D341Med (cell line): ENCODE data around the gene GLRX.
"Not testable (repeated sequence)": the region's sequence is repeated elsewhere in the genome, so short reads cannot be mapped to it uniquely, and the experiment has no call there.

Source experiments
- DNase-seq: peaks from one replicate; pipeline ENCODE4 v3.0.0; 2012; ENCODE audit warnings: low spot score

Gene GLRX

DNA sequence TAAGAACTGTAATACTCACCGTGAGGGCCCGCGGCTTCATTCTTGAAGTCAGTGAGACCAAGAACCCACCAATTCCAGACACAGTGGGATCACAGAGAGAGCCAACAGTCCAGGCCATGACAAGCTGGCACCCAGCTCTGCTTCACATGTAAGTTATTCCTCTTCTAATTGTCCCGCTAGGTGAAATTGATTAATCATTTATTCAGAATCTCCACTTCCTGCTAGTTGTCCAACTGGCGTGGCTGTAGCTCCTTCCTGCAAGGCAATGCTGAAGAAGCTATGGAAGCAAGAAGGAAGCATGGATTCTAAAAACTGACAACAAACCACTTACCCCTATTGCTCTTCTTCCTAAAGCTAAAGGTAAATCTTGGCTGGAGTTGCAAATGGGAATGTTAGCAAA, 30.0 kb upstream of the GLRX start:
- DNase-seq: no peak

DNA sequence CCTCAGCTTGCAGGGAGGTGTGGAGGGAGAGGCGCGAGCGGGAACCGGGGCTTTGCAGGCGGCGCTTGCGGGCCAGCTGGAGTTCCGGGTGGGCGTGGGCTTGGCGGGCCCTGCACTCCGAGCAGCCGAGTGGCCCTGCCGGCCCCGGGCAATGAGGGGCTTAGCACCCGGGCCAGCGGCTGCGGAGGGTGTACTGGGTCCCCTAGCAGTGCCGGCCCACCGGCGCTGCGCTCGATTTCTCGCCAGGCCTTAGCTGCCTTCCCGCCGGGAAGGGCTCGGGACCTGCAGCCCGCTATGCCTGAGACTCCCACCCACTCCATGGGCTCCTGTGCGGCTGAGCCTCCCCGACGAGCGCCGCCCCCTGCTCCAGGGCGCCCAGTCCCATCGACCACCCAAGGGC, 28.6 kb upstream of the GLRX start:
- not testable (repeated sequence) for DNase-seq

DNA sequence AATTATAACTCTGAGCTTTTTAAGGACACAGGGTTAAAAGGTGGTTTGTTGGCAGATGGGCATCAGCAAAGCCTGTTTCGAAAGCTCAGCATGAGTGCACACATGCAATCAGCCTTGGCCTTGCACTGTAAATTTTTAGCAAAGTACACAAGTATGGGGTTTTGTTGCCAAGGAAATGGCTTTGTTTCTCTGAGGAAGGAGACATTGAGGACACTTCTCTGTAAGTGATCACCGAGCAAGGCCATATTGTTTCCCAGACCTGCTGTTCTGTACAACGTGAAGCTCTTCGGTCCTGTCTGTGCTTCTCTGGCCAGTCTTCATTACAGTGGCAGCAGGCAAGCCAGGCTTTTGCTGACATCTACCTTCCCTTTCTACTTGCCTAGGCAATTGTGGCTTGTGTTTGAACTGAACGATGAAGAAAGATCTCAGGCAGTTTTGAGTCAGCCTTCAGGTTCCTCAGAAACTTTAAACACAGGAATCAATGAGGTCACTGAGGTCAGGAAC, 27.9 kb upstream of the GLRX start:
- no peak for DNase-seq

DNA sequence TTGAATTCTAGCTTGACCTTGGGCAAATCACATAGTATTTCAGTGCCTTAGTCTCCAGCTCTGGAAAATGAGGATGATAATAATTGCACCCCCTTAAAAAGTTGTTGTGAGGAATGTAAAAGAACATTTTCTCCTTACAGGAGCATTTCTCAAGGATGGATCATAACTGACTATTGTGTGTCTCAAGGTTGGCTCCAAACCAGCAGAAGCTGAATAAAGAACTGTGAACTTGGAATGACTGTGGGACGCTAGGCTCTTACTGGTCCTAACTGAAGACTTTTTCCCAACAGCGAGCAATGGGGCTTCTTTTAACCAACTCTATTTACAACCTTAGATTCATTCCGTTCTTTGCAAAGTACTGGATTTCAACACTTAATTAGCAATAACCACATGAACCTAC, 26.2 kb upstream of the GLRX start:
- DNase-seq: no peak

DNA sequence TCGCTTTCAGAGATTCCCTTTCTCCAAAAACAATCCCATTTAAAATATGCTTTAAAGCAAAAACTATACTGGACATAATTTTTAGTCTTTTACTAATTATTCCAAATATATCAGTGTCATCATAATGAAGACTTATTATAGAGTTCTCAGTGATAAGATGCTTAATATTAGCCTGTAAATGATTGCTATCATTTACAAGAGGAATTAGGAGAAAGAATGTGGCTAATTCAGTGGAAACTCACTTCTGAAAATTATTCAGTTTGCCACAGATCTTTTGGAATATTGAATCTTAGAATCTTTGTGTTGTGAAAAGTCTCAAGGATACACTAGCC, 24.7 kb upstream of the GLRX start:
- DNase-seq: no peak

DNA sequence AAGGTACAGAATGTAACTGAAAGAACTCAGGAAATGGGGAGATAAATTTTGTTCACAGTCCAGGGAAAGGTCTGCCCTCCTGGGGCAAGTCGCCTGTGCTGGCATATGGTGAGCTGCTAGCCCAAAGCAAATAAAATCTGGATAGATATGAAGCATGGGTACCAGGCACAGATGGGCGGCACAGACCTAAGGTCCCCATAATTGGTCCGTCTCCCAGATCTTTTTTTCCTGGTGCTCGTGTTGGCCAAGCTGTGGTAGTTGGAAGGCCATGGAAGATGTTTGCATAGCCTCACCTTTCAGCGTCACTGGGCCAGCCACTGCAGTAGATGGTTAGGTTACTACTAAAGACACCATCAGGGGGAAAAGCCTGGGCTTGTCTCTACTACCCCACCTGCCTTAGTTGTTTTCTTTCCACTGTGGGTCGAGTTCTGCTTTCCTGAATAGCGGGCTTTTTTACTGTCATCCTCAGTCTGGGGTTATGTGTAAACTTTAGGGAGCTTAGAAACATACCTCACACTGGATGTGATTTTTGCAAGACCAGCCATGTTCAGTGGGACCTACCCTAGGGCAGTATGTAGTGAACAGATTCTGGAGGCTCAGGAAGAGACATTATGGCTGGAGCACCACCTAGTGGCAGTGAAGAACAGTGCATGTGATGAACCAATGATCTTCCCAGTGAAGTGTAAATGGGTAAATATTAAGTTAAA, 24.2 kb upstream of the GLRX start:
- peak; percentile 74 for DNase-seq

DNA sequence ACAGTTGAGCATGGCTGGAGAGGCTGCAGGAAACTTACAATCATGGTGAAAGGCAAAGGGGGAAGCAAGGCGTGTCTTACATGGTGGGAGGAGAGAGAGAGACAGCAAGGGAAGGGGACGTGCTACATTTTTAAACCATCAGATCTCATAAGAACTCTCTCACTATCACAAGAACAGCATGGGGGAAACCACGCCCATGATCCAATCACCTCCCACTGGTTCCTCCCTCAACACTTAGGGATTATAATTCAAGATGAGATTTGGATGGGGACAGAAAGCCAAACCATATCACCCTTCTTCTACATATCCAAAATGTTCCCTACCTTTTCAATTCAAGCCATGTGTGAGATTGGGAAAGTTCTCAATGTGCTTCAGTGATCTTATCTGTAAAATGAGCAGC, 22.9 kb upstream of the GLRX start:
- no peak for DNase-seq

DNA sequence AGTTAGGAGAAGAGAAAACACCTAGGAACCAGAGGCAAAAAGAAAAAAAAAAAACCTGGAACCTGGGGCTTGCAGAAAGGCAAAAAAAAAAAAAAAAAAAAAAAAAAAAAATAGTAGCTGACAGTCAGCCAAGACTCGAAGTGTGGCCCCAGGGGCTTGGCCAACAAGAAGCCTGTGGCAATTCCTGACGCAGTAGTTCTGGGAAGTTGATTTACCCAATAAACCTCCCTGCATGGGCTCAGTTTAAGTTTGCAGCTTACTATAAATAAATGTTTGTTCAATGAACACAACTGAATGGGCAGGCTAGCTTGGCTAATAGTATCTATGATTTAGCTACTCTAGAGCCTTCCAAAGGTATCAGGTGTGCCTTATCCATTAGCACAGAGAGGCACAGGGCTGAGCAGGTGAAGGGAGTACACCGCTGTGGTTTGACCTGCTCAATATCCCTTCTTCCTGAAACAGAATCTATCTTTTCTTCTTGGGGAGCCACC, 21.3 kb upstream of the GLRX start:
- no peak for DNase-seq

DNA sequence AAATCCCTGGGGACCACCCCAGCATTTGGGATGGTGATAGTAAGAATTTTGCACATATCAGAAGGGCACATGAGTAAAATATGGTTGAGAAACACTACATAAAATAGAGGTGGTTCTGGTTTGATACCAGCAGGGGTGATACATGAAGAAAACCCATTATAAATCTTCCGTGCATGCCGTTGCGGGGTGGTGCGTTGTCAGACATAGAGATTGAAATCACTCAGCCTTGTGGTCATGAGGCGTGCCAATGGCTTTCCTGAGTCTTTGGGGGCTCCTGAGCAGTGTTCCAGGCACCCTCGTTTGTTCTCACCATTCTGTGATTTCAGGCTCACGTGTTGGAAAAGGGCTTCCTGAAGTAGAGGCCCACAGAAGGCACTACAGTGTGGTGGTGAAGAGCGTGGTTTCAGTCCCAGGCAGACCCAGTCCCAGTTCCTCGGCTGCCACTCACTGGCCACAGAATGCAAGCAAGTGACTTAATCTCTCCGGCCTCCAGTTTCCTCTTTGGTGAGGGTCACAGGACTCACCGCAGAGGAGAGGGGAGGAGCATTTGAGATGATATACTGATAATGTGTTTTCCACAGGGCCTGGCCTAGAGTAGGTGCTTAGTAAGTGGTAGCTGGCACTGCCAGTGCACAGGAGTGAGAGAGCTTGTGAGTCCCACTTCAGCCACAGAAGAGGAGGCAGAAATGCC, 20.5 kb upstream of the GLRX start:
- no peak for DNase-seq

DNA sequence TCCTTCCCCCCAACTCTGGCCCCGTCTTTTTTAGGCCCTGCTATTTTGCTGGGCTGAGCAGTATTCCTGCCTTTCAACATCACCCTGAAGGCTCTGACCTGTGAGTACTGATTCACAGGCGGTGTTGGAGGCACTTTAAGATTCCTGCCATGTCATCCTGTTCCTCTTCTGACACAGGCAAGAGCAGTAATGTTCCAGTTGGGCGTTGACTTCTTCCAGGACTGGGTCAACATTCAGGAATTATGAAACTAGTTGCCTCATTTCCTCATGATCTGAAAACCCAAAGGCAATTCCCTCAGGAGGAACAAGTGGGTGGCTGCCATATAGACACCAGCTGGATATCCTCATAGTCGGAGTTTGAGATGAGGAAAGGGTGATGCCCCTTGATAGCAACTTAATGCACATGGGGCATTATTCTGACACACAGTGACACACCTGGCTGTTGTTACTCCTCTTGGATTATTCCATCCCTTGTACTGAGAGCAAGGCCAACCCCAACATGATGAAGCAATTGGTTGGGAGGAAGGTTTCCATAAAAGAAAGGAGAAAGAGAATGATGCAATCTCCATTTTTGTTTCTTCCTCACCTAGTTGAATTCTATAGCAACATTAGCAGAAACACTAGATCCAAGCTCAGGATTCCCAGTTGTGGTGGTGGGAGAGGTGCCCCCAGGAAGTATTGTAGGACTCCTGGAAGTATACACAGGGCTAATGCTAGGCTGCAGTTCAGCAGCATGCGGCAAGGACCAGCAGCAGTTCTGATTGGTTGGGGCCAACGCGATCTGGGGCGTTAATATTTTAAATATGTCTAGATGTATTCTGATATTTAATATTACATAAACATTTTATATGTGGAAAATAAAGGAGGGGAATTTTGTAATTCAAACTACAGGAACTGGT, 19.6 kb upstream of the GLRX start:
- DNase-seq: no peak

DNA sequence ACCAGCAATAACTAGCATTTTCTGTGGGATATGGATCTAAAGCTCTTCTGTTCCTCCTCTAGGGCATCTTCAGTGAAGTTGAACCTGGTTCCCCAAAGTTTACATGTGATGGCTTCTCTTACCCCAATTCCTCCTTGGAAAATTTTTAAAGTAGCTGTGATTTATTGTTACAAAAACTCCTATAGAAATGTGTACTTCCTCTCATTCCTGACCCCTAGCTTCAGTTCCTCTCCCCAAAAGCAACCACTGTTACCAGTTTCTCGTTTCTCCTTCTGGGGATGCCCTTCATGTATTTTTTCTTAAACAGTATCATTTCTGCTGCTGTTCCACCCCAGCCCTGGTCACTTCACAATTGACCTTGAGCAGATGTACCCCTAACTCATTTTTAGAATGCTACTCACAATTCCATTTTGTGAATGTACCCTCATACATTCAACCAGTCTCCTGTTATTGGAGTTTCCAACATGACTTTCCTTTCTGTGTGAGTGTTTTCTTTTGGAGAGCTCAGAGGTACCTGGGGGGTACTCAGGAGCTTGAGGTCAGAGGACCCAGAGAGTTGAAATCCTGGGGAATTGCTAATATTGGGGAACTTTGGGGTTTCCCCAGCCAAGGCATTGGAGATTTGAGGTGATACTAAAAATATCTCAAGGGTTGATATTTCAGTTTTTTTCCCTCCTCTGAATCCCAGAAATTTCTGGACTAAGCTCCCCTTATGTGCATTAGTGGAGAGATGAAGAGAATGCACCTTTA, 18.6 kb upstream of the GLRX start:
- DNase-seq: no peak

DNA sequence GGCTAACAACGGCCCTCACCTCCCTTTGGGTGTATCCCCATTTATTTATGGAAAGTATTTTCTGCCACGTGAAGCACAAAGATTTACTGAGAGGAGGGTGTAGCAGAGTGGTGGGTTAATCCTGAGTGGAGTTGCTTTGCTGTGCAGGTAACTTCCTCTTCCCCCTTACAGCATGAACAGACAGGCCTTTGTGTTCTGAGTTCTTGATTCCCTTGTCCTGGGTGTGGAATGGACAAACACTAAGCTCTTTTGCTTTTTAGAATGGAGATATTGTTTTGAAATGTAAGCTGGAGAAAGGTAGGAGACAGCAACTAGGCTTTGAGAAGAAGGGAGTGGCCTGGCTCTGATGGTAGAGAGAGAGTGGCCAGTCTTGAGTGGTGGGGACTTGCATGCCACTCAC, 17.1 kb upstream of the GLRX start:
- DNase-seq: no peak

DNA sequence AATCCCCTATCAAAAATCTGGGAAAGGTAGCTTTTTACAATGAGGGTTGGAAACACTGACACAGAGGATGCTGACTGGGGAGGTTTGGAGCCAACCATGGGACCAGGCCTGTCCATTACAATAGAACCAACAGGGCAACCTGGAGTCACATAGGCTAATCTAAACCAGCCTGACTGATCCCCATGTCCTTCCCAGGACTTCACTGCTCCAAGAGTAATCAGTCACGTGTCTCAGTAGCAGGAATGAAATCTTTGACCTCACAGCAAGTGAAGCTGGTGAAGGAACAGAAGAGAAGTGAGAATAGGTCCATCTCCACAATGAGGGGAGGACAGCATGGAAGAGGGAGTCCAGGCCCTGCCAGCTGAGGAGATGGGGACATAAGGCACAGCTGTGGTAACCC, 16.0 kb upstream of the GLRX start:
- DNase-seq: no peak

DNA sequence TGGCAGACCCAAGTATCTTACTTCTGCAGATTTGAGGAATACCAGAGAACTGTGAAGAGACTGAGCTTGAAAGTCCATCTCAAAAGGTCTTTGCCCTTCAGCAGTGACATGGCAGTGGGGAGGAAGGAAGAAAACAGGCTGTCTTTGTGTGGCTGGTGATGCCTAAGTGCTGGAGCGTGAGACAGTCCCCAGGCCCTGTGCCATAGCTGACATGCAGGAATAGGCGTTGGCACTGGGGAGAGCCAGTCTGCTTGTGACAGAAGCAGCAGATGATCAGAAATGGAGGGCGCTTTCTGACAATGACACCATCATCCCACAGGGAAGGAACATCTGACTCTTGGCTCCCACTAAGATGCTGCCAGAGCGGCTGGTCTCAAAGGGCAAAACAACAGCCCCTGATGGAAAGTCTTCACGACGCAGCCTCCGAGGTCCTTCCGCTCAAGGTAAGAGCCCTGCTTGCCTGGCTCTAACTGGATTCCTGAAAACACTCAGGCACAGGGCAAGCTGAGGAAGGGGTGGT, 15.5 kb upstream of the GLRX start:
- DNase-seq: no peak

DNA sequence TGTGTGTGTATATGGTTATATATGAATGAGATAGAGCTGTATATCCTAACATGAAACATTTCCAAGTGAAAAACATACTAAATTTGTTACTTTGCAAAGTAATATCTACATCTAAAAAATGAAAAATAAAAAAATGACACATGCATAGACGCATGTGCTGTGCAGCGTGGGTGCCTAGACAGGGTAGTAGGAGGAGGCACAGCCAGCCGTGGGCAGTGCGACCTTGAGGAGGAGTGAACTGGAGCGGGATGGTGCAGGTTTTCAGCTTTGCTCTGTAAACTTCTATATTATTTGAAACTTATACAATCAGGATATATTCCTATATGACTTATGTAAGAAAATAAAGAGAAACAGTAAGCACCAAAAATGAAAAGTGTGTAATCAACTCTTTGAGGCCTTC, 15.0 kb upstream of the GLRX start:
- DNase-seq: no peak

DNA sequence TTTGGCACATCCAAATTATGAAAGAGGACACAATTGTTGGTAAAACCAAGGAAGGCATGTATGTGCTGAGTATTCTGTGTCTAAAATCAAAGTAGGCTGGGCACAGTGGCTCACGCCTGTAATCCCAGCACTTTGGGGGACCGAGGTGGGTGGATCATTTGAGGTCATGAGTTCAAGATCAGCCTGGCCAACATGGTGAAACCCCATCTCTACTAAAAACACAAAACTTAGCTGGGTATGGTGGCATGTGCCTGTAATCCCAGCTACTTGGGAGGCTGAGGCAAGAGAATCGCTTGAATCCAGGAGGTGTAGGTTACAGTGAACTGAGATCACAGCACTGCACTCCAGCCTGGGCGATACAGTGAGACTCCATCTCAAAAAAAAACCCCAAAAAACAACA, 14.4 kb upstream of the GLRX start:
- not testable (repeated sequence) for DNase-seq

DNA sequence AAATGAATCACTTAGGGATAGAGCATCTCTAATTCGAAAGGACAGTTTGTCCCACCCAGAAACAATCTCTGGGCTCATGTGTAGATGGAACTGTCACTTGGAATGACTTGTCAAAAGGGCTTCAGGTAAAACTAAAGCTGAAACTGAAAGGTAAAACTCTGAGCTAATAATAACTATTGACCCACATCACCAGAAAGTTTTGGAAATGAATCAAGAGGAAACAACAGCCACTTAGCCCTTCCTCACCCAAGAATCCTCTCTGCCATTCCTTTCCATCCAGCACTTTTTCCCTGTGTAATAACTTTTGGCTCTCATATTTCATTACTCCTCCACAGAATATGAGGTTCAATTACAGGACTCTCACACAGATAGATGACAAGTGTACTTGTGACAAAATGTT, 14.0 kb upstream of the GLRX start:
- DNase-seq: no peak

DNA sequence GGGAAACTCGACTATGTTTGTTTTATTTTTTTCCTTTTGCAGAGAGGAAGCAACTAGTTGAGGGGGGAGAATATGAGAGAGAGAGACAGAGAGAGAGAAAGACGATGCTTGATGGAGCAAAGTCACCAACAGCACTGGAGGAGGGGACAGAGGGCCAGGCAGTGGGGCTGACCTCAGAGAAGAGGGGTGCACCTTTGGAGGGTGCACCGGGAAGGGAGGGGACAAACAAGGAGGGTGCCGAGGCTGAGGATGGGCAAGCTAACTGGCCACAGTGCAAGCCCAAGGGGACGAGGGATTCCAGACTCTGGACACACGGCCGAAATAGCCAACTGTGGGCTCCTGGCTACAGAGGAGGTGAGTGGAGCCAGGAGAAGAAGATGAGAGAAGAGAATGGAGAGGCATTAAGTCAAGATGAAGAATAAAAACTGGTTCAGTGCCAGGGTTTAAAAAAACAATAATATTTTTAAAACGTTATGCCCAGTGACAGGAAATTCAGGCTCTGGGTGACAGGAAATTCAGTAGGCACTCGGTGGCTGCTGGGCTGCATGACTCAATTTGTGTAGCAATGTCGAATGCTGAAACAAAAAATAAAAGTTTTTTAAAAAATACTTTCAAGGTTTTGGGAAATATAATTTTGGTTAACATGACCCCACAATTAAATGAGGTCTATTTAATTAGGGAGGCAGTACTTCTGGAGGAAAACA, 13.3 kb upstream of the GLRX start:
- DNase-seq: no peak

DNA sequence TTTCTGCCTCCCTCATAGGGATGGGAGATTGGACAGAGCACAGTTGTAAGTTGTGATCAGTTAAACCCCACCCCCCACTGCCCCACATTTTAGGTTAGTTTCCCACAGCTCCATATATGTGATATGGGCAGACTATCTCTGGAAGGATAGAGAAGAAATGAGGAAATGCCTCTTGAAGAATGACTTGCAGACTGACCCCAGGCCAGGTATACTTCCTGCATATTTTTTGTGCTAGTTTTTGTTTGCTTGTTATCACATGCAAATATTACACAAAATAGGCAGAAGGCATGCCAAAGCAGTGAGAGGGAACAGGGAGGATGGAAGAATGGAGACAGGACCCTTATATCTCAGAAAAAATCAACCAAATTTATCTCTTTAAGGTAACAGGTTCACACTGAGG, 10.1 kb upstream of the GLRX start:
- DNase-seq: no peak

DNA sequence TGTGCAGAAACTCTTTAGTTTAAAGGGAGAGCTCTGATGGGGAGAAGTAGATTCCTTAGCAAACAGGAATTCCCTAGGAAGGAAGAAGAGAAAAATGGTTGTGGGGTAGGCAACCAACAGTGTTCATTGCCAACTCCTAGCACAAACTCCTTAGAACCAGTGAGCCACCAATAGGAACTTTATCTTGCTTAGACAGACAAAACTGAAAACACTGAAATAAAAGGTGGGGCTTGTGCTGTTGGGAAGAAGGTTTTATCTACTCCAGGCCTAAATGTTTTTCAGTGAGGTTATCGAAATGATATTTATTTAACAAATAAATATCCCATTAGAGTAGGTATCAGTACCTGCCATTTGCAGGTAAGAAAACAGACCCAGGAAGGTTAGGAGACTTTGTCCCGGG, 7.7 kb upstream of the GLRX start:
- no peak for DNase-seq

DNA sequence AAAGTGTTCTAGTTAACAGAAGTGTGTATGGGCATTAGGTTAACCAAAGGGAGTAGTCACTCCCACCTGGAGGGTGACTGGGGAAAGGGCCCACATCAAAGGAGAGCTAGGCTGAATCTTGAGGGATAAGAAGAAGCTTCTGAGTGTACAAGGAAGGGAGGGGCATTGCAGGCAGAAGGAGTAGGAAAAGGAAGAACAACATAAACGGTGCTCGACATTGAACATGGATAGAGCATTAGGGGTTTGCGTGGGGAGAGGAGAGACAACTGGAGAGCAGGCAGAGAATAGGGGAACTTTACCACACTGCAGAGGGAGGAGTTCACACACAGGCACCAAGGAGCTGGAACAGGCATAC, 5.3 kb upstream of the GLRX start:
- no peak for DNase-seq
